ENCODE results near the gene MLXIPL.
"Not testable (repeated sequence)": the region's sequence is repeated elsewhere in the genome, so short reads cannot be mapped to it uniquely, and the experiment has no call there.

DNA sequence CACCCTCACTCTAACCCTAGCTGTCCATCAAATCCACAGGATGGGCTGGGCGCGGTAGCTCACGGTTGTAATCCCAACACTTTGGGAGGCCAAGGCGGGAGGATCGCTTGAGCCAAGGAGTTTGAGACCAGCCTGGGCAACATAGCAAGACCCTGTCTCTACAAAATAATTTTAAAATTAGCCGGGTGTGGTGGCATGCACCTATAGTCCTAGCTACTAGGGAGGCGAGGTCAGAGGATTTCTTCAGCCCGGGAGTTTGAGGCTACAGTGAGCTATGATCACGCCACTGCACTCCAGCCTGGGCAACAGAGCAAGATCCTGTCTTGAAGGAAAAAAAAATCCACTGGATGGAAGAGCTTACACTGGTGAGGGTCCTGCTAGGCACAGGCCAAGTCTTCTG, 6.8 kb downstream of the MLXIPL start:
- TF ChIP-seq EZH2, EZH2phosphoT487 (IDR thresholded peaks at IDR 0.05): not testable (repeated sequence)
- TF ChIP-seq, protein P1, sequence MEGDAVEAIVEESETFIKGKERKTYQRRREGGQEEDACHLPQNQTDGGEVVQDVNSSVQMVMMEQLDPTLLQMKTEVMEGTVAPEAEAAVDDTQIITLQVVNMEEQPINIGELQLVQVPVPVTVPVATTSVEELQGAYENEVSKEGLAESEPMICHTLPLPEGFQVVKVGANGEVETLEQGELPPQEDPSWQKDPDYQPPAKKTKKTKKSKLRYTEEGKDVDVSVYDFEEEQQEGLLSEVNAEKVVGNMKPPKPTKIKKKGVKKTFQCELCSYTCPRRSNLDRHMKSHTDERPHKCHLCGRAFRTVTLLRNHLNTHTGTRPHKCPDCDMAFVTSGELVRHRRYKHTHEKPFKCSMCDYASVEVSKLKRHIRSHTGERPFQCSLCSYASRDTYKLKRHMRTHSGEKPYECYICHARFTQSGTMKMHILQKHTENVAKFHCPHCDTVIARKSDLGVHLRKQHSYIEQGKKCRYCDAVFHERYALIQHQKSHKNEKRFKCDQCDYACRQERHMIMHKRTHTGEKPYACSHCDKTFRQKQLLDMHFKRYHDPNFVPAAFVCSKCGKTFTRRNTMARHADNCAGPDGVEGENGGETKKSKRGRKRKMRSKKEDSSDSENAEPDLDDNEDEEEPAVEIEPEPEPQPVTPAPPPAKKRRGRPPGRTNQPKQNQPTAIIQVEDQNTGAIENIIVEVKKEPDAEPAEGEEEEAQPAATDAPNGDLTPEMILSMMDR (IDR thresholded peaks at IDR 0.05) = not testable (repeated sequence)

Measured in neural progenitor cell (in vitro differentiated cells).